Measurements from ENCODE around the gene APLF.
"Not testable (repeated sequence)": the region's sequence is repeated elsewhere in the genome, so short reads cannot be mapped to it uniquely, and the experiment has no call there.

APLF gene

DNA sequence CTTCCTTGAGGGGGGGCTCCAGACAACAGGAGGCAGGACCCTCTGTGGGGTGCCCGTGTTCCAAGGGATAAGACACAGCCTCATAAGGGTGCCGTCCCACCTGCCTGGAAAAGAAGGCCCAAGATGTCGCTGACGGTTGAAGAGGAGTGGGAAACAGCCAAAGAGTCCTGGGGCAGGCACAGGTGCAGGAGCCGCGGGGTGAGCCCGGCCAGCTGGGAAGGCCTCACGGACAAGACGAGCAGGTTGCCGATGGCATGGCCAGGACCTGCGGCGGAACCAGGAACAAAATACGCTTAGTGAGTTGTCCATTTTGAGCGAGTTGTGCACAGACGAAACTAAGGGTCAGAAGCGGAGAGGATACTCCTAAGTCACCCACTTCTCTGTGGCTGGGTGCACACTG, 61.8 kb downstream of the APLF start:
- not testable (repeated sequence) for DNase-seq (ENCODE audit: low read depth in 2 of 2)

DNA sequence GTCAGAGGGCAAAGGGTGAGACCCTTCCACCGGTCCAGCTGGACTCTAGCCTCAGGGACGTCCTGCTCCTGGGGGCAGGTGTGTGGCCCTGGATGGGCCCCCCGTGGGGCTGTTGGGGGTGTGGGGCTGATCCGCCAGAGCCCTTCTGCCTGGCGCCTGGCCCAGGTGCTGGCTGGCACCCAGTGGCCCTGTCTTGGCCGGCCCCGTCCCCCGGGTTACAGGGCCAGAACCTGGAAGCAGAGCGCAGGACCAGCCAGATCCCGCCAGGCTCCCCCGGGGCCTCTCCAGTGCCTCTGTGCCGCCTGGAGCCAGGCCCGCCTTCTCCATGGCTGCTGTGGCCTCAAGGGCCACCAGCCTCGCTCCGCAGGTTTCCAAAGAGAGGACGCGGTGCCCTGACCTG, 62.3 kb downstream of the APLF start:
- DNase-seq (ENCODE audit: low read depth in 2 of 2) = not testable (repeated sequence)

DNA sequence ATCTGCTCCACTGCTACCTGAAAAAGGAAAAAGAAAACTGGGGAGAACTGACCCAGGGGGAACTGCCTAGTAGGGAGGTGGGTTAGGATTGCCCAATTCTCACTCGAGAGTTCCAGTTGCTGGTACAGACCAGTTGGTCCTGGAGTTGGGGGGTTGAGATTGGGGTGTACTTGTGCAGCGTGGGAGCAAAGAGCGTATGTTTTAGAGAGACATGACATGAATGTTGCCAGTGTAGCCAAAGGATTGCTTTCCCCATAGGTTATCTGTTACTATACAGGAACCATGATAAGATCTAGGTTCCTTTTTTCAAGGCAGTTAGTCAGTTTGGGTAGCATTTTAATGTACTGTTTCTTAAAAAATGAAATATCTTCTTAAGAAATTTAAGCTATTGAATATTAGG, 68.6 kb downstream of the APLF start:
- DNase-seq (ENCODE audit: low read depth in 2 of 2) = no peak

DNA sequence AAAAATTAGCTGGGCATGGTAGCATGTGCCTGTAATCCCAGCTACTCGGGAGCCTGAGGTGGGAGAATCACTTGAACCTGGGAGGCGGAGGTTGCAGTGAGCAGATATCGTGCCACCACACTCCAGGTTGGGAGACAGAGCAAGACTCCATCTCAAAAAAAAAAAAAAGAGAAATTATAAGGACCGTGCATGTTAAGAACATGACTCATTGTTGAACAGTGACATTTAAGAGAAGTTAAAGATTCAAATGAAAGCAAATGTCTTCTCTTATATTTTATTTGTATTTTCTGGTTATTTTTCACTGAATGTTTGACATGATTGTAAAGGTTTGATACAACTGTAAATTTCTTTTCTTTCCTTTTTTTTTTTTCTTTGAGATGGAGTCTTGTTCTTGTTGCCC, 69.6 kb downstream of the APLF start:
- DNase-seq (ENCODE audit: low read depth in 2 of 2) = no peak

DNA sequence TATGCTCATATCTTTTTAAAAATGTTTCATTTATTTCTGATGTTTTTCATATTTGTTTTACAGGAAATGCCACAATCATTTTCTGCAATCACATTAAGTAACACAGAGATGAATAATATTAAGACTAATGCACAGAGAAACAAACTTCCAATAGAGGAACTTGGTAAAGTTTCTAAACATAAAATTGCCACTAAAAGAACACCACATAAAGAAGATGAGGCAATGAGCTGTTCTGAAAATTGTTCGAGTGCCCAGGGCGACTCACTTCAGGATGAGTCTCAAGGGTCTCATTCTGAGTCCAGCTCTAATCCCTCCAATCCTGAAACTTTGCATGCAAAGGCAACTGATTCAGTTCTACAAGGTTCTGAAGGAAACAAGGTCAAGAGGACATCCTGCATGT, 70.4 kb downstream of the APLF start:
- no peak for DNase-seq (ENCODE audit: low read depth in 2 of 2)

DNA sequence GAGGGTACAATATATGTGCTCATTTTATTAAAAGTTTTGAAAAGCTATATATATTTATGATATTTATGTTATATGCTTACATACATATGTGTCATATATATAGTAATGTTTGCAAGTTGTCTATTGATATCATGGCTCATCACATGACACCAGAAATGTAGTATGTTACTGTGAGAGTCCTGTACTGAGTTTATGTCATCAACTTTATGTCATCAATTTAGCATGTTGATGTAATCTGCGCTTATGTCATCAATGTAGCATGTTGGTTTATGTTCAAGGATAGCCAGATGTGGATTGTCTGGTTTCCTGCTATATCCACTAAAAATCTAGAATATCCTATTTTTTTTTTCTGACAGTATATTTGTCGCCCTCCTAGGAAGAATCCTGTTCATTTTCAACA, 77.4 kb downstream of the APLF start:
- no peak for DNase-seq (ENCODE audit: low read depth in 2 of 2)

DNA sequence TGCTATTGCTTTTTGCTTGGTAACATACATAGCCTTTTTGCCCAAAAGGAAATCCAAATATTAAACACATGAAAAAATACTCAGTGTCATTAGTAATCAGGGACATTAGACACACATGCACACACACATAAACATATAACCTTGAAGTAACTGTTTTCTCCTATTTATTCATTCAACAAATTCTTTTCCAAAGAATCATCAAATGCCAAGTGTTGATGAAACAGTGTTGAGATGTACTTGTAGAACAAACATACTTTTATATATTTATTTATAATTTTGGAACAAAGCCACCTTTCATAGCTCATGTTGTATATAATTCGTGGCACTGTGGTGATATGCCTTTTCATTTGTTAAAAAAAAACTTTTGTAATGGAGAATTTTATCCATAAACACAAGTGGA, 81.0 kb downstream of the APLF start:
- no peak for DNase-seq (ENCODE audit: low read depth in 2 of 2)

DNA sequence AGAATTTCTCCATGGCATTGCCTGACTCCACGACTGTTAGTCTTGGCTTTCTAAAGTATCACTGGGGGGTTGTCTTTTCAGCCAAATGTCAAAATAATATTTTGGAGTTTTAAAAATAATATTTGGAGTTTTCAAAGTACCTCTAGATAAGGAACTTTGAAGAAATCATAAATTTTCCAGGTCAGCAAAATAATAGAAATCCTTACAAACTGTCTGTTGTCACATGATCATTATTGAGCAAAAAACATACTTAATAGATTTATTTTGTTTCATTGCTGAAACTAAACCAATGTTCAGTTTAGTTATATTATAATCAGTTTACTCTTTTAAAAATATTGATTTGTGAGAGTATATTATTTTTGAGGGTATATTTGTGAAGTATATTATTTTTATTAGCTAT, 85.7 kb downstream of the APLF start:
- no peak for DNase-seq (ENCODE audit: low read depth in 2 of 2)

DNA sequence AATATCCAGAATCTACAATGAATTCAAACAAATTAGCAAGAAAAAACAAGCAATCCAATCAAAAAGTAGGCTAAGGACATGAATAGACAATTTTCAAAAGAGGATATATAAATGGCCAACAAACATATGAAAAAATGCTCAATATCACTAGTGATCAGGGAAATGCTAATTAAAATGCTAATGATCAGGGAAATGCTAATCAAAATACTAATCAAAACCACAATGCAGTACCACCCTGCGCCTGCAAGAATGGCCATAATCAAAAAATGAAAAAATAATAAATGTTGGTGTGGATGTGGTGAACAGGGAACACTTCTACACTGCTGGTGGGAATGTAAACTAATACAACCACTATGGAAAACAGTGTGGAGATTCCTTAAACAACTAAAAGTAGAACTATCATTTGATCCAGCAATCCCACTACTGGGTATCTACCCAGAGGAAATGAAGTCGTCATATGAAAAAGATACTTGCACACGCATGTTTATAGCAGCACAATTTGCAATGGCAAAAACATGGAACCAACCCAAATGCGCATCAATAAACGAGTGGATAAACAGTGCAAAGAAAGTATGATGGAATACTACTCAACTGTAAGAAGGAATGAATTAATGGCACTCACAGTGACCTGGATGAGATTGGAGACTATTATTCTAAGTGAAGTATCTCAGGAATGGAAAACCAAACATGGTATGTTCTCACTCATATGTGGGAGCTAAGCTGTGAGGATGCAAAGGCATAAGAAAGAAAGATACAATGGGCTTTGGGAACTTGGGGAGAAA, 88.2 kb downstream of the APLF start:
- DNase-seq (ENCODE audit: low read depth in 2 of 2) = not testable (repeated sequence)

DNA sequence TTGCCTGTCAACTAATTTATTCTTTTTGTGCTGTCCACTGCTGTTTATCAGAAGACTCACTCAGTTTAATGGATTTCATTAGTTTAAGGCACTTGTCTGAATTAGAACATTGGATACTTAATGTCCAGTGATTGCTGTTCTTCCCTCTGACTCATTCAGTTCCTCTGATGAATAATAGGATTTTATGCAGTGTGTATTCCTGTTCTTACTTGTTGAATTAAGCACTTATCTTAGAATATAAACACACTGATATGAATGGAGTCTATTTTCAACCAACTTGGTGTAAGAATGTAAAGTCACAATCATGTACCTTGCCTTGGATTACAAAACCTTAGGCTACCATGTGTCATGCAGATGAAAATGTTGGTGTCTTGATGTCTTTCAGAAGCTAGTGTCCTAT, 89.0 kb downstream of the APLF start:
- no peak for DNase-seq (ENCODE audit: low read depth in 2 of 2)

DNA sequence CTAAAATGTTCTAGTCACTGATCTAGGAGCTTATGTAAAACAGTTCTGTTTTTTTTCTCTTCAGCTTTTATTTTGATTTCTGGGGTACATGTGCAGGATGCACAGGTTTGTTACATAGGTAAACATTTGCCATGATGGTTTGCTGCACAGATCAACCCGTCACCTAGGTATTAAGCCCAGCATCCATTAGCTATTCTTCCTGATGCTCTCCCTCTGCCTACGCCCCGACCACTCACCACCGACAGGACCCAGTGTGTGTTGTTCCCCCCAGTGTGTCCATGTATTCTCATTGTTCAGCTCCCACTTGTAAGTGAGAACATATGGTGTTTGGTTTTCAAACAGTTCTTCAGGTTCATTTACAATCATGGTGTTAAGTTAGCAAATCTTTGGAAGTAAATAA, 91.2 kb downstream of the APLF start:
- DNase-seq (ENCODE audit: low read depth in 2 of 2) = no peak

DNA sequence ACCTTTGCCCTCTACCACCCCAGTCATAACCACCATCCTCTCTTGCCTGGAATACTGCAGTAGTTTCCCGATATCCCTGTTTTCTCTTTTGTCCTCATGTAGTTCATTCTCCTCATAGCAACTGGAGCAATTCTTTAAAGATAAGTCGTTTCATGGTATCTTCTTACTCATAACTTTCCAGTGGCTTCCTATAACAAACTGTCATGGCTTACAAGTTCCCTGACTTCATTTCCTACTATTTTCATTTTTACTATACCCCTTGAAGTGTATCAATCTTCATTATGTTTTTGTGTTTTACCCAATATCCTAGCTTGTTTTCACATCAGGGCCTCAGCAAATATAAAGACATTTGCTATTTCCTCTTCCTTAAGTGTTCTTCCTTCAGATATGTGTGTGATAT, 92.3 kb downstream of the APLF start:
- no peak for DNase-seq (ENCODE audit: low read depth in 2 of 2)

DNA sequence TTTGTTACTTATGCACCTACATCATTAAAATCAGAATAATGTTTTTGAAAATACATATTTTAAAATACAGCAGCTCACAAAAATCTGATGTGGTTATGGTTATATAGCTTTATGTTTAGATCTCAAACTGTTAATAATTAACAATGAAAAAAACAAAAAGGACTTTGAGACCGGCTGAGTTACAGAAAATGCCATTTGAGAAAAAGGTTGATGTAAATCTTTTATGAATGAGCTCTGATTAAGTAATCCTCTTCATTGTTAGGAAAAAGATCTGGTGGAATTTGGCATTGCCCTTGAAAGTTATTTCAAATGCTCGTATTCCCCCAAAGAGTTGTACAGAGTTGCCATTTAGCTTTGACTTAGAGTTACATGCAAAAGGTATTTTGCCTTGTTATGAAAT, 93.2 kb downstream of the APLF start:
- DNase-seq (ENCODE audit: low read depth in 2 of 2) = no peak

DNA sequence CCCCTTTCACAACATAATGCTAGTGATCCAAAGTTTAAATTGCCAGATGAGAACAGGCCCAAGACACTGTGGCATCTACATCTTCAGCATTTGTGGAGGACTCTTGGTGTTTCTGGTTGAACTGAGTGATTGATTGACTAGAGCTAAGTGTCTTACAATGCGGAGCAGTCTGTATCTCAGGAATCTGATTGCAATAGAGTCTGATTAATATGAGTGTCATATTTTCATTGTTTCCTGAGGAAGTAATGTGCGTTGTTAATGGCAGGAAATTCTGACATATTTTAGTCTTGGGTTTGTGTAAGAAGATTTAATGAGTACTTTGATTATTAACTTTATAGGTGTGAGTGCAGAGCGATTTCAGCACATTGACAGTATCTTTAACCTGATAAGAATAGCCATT, 94.0 kb downstream of the APLF start:
- DNase-seq (ENCODE audit: low read depth in 2 of 2) = no peak

DNA sequence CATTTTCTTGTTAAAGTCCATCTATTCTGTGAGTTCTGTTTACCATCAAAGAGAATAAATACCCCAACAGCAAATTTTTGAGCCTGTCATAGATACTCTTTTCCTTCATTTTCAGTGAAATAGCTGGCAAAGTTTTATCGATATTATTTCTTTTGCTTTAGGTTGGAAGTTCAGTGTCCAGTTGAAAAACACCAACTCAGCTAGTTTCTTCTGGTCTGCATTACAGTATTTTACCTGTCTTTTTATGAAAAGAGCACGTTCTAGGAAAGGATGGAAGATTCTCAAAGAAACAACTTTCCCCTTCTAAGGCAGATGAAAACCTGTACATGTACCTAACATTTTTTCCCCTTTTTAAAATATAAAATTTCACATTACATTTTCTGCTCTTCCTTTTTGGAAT, 95.5 kb downstream of the APLF start:
- DNase-seq (ENCODE audit: low read depth in 2 of 2) = no peak

DNA sequence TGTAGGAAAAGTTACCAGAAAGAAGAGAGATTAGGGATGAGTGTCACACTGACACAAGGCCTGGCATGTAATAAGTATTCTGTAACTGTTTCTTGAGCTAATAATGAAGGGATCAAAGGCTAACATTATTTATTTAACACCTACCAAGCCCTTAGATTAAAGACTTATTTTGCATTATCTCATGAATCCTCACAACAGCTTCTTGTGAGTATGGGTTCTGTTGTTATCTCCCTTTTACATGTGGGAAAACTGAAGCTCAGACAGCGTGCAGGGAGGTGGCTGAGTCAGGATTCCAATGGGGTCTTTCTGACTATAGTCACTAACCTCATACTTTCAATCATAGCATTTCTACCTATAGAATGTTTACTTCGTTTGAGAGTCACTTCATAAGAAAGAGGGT, 97.0 kb downstream of the APLF start:
- no peak for DNase-seq (ENCODE audit: low read depth in 2 of 2)

DNA sequence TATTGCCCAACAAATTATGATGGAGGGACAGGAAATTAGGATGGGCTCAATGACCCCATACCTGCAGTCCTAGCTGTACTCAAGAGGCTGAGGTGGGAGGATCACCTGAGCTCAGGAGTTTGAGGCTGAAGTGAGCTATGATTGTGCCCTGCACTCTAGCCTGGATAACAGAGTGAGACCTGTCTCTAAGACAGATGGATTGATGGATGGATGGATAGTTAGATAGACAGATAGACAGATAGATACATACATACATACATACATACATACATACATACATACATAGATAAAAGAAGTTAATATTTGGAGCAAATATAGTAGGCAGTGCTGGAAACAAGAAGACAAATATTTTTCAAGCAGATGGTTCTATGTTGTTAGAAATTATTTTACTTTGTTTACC, 97.9 kb downstream of the APLF start:
- DNase-seq (ENCODE audit: low read depth in 2 of 2) = no peak

DNA sequence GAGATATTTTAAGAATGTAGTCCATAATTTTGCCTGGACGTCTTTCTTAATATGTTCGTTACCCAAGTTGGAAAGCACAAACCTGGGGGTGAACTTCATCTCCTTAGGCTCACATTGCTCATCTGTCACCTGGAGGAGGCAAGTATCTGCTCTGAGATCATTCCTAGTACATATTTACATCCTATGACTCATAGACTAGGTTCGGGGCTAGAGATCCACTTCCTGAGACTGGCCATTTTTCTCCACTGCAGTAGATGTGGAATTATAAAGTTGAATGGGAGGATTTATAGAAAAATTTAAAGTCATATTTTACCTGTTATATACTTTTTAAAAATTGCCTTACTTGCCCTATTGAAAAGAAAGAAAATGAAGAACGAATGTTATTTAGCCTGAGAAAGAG, 98.5 kb downstream of the APLF start:
- DNase-seq (ENCODE audit: low read depth in 2 of 2) = no peak

DNA sequence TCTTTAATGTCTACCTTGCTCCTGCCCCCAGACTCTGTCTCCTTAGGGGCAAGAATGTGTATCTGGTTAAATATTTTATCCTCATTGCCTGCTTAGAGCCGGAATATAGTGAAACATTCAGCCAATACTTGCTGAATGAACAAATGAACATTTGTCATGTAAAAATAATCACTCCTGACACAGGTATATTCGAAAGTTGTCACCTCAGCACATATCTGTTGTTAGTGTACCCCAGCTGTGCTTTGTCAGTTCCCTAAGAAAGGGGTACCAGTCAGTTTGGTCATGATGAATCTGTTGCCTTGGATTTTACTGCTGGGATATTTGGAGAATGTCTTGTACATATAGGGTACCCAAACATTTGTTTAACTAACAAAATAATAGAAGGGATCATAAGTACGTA, 99.0 kb downstream of the APLF start:
- DNase-seq (ENCODE audit: low read depth in 2 of 2) = no peak

DNA sequence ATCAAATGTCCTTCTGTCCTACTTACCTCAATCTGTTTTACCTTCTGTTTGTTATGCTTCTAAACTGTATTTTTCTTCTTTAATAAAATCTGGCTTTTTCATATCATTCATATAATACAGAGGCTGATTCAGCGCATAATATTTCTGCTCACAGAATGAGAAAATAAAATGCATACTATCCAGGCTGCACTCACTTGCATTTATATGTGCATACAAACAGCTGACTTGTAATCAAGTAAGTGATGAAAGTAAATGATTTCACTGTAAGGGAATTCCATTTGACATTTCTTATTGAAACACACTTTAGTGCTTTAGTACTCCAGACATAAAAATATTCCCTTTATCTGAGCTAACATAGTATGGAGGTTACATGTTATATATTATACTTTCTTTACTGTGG, 100.7 kb downstream of the APLF start:
- no peak for DNase-seq (ENCODE audit: low read depth in 2 of 2)

DNA sequence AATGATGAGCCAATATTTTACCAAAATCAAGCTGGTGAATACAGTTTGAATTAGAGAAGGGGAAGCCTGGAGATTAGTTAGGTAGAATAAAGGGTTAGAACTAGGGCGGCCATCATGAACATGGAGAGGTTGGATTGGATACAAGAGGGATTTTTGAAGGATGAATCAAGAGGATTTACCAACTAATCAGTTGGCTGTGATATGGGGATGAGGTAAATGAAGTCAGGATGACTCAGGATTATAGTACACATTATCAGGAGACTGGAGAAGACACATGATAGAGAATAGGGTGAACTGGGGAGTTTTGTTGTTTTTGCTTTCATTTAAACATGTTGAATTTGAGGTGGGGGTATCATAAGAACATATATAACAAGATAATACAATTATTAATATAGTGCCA, 102.2 kb downstream of the APLF start:
- DNase-seq (ENCODE audit: low read depth in 2 of 2) = no peak

DNA sequence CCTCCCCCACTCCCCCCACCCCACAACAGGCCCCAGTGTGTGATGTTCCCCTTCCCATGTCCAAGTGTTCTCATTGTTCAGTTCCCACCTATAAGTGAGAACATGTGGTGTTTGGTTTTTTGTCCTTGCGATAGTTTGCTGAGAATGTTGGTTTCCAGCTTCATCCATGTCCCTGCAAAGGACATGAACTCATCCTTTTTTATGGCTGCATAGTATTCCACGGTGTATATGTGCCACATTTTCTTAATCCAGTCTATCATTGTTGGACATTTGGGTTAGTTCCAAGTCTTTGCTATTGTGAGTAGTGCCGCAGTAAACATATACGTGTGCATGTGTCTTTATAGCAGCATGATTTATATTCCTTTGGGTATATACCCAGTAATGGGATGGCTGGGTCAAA, 103.0 kb downstream of the APLF start:
- not testable (repeated sequence) for DNase-seq (ENCODE audit: low read depth in 2 of 2)

DNA sequence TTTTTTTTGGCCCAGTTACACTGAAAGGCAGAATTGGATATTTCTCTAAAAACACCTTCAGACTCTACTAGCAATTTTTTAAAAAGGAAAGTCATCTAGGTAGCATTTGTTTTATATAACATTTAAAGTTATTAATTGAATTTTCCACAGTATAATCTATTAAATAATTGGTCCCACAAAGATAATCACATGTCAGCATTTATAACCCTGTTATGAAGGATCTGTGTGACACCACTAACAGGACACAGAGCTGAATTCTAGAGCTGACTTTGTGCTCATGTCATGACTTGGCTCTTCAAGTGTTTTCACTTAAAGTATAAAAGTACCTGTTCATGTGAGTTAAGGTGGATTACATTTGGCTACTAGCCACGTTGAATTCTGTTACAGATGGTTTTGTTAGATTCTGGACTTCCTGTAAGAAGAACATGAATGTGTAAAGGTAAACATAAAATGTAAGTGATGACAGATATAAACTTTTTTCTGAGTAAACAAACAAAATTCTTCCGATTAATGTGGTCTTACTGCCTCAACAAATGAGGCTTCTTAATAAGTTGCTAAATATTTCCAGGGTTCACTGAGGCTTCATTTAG, 106.9 kb downstream of the APLF start:
- no peak for DNase-seq (ENCODE audit: low read depth in 2 of 2)

DNA sequence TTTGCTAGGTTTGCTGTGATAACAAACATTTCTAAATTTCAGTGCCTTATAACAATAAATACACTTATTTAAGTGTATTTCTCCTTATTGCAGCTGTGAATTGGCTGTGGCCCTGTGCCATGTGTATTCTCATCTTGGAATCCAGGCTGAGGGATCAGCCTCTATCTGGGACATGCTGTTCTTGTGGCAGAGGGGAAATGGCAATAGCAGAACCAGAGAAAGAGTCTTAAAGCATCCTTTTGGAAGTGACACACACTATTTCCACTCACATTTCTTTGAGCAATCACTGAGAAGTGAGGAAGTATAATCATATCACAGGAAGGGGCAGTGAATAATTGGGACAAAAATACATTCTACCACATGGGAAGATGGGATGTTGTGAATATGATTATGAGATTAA, 109.8 kb downstream of the APLF start:
- no peak for DNase-seq (ENCODE audit: low read depth in 2 of 2)
